Vagina (tissue), 2 donors: ENCODE data around the gene UBE2L3. TPM values are rescaled to one million over a fixed set of nuclear protein-coding genes. Genes with fewer than 3 reads are reported as not detected.

Experiments
- DNase-seq, 2 donors: peaks; one replicate each; pipeline ENCODE4 v3.0.0-alpha.2; 2017; ENCODE audit errors: extremely low spot score in 2 of 2
- H3K27ac ChIP-seq: fragments of 200-600 bp; sonication (generic); one replicate; pipeline ENCODE4 v1.5.1; 2019
- H3K27me3 ChIP-seq: fragments of 200-600 bp; sonication (generic); one replicate; pipeline ENCODE4 v1.5.1; 2019
- H3K36me3 ChIP-seq, 2 donors: fragments of 200-600 bp; sonication (generic); one replicate each; pipeline ENCODE4 v1.5.1; 2017 to 2019
- H3K4me1 ChIP-seq: fragments of 200-600 bp; sonication (generic); one replicate; pipeline ENCODE4 v1.5.1; 2019
- H3K4me3 ChIP-seq, 2 donors: fragments of 200-600 bp; sonication (generic); 1 replicate in 1 of 2; 2 replicates in 1 of 2; pipeline ENCODE4 v1.5.1; 2016 to 2019
- H3K9me3 ChIP-seq: fragments of 200-600 bp; sonication (generic); one replicate; pipeline ENCODE4 v1.5.1; 2019
- POLR2A ChIP-seq, 2 donors: fragments of 450-650 bp; IDR thresholded peaks; one replicate each; pipeline ENCODE4 v1.6.1; 2017; ENCODE audit warnings: antibody characterized with exemption in 2 of 2, mild to moderate bottlenecking in 2 of 2, moderate library complexity in 2 of 2
- POLR2AphosphoS5 ChIP-seq, 2 donors: sonication (generic); formaldehyde crosslinking; IDR thresholded peaks; one replicate each; pipeline ENCODE4 v1.9.0; 2017; ENCODE audit warnings: antibody characterized with exemption in 2 of 2, mild to moderate bottlenecking in 2 of 2, low read depth in 1 of 2; ENCODE audit not compliant: insufficient read depth in 1 of 2
- intact Hi-C: fragments of 100-400 bp; cut with DNase I; formaldehyde crosslinking; loops from one replicate; pipeline ENCODE4 v1.15.1; 2023
- total RNA-seq: library from RNA; depleted of rRNA; stranded (reverse); fragments of >200 nt; gene quantifications from one replicate; pipeline ENCODE4 v1.2.3, GENCODE V29; 2016
- TF ChIP-seq, protein P1 (sequence below), 3 experiments: fragments of 450-650 bp in 2 of 3; fragments of 200-600 bp in 1 of 3; sonication (generic) in 1 of 3; IDR thresholded peaks; one replicate each; pipeline ENCODE4 v1.5.1; 2017 to 2019; ENCODE audit warnings: antibody characterized with exemption in 3 of 3, mild to moderate bottlenecking in 2 of 3, moderate library complexity in 2 of 3

UBE2L3 gene
- total RNA-seq, 1 donor from 2014 or later = 32.7 TPM

DNA sequence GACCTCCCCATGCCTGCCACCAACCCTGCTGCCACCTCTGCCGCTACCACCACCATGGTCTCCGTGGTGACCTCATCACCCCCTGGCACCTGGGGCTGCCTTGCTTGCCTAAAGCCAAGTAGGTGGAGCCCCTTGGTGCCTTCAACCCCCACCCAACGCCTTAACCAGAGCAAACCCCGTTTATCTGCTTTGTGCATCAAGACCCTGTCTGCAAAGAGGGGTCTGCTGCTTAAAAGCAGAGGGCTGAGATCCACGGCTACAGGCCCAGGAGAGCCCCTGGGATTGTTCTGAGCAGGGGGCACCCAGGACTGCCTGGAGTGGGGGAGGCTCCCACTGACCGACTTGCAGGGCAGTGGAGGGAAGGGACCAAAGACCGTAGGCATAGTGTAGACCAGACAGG, 93.4 kb downstream of the UBE2L3 start:
- intact Hi-C loops = no loop called here
- H3K27ac ChIP-seq = no peak overlapping the region
- H3K36me3 ChIP-seq = no peaks in the 10 kb centered on the region
- no peaks in the 10 kb centered on the region for H3K9me3 ChIP-seq
- TF ChIP-seq POLR2A (IDR thresholded peaks at IDR 0.05) = no peak
- TF ChIP-seq POLR2AphosphoS5 (IDR thresholded peaks at IDR 0.05; ENCODE audit: insufficient read depth in 1 of 2, low read depth in 1 of 2) = no peak
- TF ChIP-seq, protein P1, sequence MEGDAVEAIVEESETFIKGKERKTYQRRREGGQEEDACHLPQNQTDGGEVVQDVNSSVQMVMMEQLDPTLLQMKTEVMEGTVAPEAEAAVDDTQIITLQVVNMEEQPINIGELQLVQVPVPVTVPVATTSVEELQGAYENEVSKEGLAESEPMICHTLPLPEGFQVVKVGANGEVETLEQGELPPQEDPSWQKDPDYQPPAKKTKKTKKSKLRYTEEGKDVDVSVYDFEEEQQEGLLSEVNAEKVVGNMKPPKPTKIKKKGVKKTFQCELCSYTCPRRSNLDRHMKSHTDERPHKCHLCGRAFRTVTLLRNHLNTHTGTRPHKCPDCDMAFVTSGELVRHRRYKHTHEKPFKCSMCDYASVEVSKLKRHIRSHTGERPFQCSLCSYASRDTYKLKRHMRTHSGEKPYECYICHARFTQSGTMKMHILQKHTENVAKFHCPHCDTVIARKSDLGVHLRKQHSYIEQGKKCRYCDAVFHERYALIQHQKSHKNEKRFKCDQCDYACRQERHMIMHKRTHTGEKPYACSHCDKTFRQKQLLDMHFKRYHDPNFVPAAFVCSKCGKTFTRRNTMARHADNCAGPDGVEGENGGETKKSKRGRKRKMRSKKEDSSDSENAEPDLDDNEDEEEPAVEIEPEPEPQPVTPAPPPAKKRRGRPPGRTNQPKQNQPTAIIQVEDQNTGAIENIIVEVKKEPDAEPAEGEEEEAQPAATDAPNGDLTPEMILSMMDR (IDR thresholded peaks at IDR 0.05) = no peak
- H3K27me3 ChIP-seq = no peaks in the 10 kb centered on the region
- no peak overlapping the region for H3K4me3 ChIP-seq
- H3K4me1 ChIP-seq = peaks cover 23% of the 10 kb centered on the region
- no peak for DNase-seq

DNA sequence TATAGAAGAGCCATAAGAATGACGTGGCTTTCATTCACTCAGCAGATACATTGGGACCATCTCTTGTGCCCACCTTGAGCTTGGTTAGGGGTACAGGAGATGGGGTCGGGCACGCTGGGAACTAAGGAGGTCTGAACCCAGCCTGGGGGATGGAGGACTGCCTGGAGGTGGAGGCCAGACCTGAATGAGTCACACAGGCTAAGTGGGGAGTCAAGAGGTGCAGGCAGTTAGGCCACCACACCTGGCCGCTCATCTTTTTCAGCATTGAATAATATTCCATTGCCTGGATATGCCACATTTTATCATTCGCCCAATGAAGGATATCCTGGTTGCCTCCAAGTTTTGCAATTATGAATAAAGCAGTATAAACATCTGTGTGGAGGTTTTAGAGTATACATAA, 94.5 kb downstream of the UBE2L3 start:
- no peak overlapping the region for H3K4me3 ChIP-seq
- intact Hi-C loops = no loop called here

DNA sequence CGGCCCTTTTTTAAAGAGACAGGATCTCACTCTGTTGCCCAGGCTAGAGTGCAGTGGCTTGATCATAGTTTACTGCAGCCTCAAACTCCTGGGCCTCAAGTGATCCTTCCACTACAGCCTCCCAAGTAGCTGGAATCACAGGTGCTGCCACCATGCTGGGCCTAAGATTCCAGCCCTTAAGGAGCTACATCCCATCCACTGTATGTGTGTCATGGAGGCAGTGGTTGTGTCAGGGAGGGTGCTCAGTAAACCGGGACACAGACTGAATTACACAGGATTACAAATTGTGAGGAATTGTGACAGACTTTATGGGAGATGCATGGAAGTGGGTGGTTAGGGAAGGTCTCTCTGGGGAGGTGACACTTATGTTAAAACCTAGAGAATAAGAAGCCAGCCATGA, 96.2 kb downstream of the UBE2L3 start:
- DNase-seq = no peak
- Histone ChIP-seq H3K4me3 (no peak overlapping the region), H3K4me1 (peaks cover 23% of the 10 kb centered on the region), H3K36me3 (no peaks in the 10 kb centered on the region), H3K27me3 (no peaks in the 10 kb centered on the region), H3K27ac (no peak overlapping the region), H3K9me3 (no peaks in the 10 kb centered on the region)
- intact Hi-C loops = no loop called here
- TF ChIP-seq POLR2A (IDR thresholded peaks at IDR 0.05) = no peak
- no peak for TF ChIP-seq POLR2AphosphoS5 (IDR thresholded peaks at IDR 0.05; ENCODE audit: insufficient read depth in 1 of 2, low read depth in 1 of 2)
- TF ChIP-seq, protein P1 (IDR thresholded peaks at IDR 0.05) = no peak

More for the DNA sequence above, 94.5 kb downstream of the UBE2L3 start:
- TF ChIP-seq, protein P1 (IDR thresholded peaks at IDR 0.05) = no peak
- TF ChIP-seq POLR2AphosphoS5 (IDR thresholded peaks at IDR 0.05; ENCODE audit: insufficient read depth in 1 of 2, low read depth in 1 of 2) = no peak
- TF ChIP-seq POLR2A (IDR thresholded peaks at IDR 0.05) = no peak
- H3K36me3 ChIP-seq = no peaks in the 10 kb centered on the region
- H3K27me3 ChIP-seq = no peaks in the 10 kb centered on the region
- H3K4me1 ChIP-seq = peaks cover 25% of the 10 kb centered on the region
- no peaks in the 10 kb centered on the region for H3K9me3 ChIP-seq
- no peak for DNase-seq
- H3K27ac ChIP-seq = no peak overlapping the region

DNA sequence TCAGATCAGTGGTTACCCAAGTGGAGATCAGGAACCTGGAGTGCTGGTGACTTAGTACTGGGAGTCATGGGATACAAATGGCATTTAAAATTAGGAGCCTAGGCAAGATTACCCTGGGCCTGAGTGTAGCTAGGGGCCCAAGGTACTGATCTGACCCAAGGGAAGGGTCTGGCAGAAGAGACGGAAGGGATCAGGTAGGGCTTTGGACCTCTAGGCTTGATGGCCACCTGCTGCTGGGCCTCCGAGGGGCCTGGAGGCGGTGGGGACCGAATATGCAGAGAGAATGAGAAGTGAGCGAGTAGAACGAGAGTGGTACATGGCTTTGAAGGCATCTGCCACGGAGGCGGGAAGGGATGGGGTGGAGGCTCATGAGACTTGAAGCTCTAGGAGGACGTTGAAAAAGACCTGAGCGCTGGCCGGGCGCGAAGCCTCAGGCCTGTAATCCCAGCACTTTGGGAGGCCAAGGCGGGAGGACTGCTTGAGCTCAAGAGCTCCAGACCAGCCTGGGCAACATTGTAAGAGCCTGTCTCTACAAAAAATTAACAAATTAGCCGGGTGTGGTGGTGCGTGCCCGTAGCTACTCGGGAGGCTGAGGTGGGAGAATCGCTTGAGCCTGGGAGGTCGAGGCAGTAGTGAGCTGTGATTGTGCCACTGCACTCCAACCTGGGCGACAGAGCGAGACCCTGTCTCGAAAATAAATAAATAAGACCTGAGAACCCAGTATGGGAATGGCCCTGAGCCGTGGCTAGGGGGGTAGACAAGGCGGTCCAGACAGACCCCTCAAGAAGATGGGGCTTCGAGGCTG, 97.7 kb downstream of the UBE2L3 start:
- intact Hi-C loops = no loop called here
- peak overlapping the region; percentile 64 to 74 for H3K4me3 ChIP-seq

More for the DNA sequence above, 97.7 kb downstream of the UBE2L3 start:
- peaks cover 0 to 4% of the 10 kb centered on the region in 2 donors for H3K36me3 ChIP-seq
- DNase-seq = no peak
- H3K27me3 ChIP-seq = no peaks in the 10 kb centered on the region
- peak overlapping the region; percentile 79 for H3K27ac ChIP-seq
- no peaks in the 10 kb centered on the region for H3K9me3 ChIP-seq
- TF ChIP-seq, protein P1 (IDR thresholded peaks at IDR 0.05) = no peak
- TF ChIP-seq POLR2AphosphoS5 (IDR thresholded peaks at IDR 0.05; ENCODE audit: insufficient read depth in 1 of 2, low read depth in 1 of 2) (no peak), POLR2A (IDR thresholded peaks at IDR 0.05) (no peak)
- H3K4me1 ChIP-seq = peaks cover 23% of the 10 kb centered on the region
